GM12878 (cell line): ENCODE data around the gene SDHC.

ENCODE experiments used
- BACH1 ChIP-seq: fragments of 450-650 bp; IDR thresholded peaks from 2 replicates; pipeline ENCODE4 v1.6.1; 2017; ENCODE audit warnings: mild to moderate bottlenecking, borderline replicate concordance
- CTCF ChIP-seq, 3 experiments: IDR thresholded peaks in 2 of 3; conservative IDR thresholded peaks in 1 of 3; 2 replicates each; pipeline ENCODE4 v1.5.1; 2011; ENCODE audit warnings: low read depth in 3 of 3, low read length in 3 of 3, mild to moderate bottlenecking in 3 of 3, control low read depth in 2 of 3, moderate library complexity in 2 of 3, inconsistent platforms in 1 of 3, mixed read lengths in 1 of 3; ENCODE audit not compliant: control insufficient read depth in 2 of 3, insufficient read depth in 1 of 3; ENCODE audit errors: extremely low read depth in 1 of 3
- HCFC1 ChIP-seq: fragments of 150-350 bp; IDR thresholded peaks from 2 replicates; pipeline ENCODE4 v1.6.1; 2014; ENCODE audit warnings: low read length
- MTA2 ChIP-seq: fragments of 450-650 bp; IDR thresholded peaks from 2 replicates; pipeline ENCODE4 v1.6.1; 2016; ENCODE audit warnings: low read depth, mild to moderate bottlenecking, moderate library complexity
- POLR2A ChIP-seq: IDR thresholded peaks from 2 replicates; pipeline ENCODE4 v1.6.1; 2011; ENCODE audit warnings: low read depth, mild to moderate bottlenecking, low read length
- POLR2AphosphoS5 ChIP-seq: IDR thresholded peaks from 2 replicates; pipeline ENCODE4 v1.6.1; 2011; ENCODE audit warnings: mild to moderate bottlenecking, low read length, inconsistent platforms
- RELA ChIP-seq: fragments of 450-650 bp; IDR thresholded peaks from 2 replicates; pipeline ENCODE4 v1.8.0; 2014; ENCODE audit warnings: borderline replicate concordance; ENCODE audit not compliant: partially characterized antibody
- SIN3A ChIP-seq: IDR thresholded peaks from 2 replicates; pipeline ENCODE4 v1.6.1; 2012; ENCODE audit warnings: low read depth, low read length, improper control_type of control experiment
- SPI1 ChIP-seq: IDR thresholded peaks from 2 replicates; pipeline ENCODE4 v1.6.1; 2011; ENCODE audit warnings: low read depth, mild to moderate bottlenecking, low read length, moderate library complexity, borderline replicate concordance; ENCODE audit not compliant: insufficient read depth
- YBX1 ChIP-seq: fragments of 450-650 bp; IDR thresholded peaks from 2 replicates; pipeline ENCODE4 v1.6.1; 2016; ENCODE audit warnings: antibody characterized with exemption
- ZBTB33 ChIP-seq: fragments of 450-650 bp; IDR thresholded peaks from 2 replicates; pipeline ENCODE4 v1.6.1; 2017; ENCODE audit warnings: mild to moderate bottlenecking
- ZZZ3 ChIP-seq: IDR thresholded peaks from 2 replicates; pipeline ENCODE4 v1.6.1; 2011; ENCODE audit warnings: low read depth; ENCODE audit not compliant: control insufficient read depth, insufficient read length

GRCh38 chr1:161266836-161267235 is 47.3 kb upstream of the SDHC start:
- no peak for TF ChIP-seq BACH1
- no peak for TF ChIP-seq CTCF (IDR thresholded peaks at IDR 0.05 in 2 of 3, conservative IDR thresholded peaks at IDR 0.05 in 1 of 3; ENCODE audit: control insufficient read depth in 2 of 3, extremely low read depth in 1 of 3, insufficient read depth in 1 of 3, low read depth in 3 of 3, low read length in 3 of 3)
- TF ChIP-seq SIN3A, result no peak
- no peak for TF ChIP-seq ZBTB33
- TF ChIP-seq RELA, result no peak
- TF ChIP-seq YBX1, result no peak
- TF ChIP-seq POLR2A, result no peak
- TF ChIP-seq ZZZ3, result no peak
- no peak for TF ChIP-seq HCFC1
- no peak for TF ChIP-seq MTA2
- no peak for TF ChIP-seq POLR2AphosphoS5
- no peak for TF ChIP-seq SPI1
